HL-60 (cell line): ENCODE measurements around the gene C7orf25.

Experiments used
- DNase-seq, 2 experiments: peaks; one replicate each; pipeline ENCODE4 v3.0.0-alpha.2; 2010 to 2020; ENCODE audit warnings: low read depth in 1 of 2, low spot score in 1 of 2
- H3K27ac ChIP-seq: fragments of 250-450 bp; sonication (Bioruptor Pico); replicated peaks from 2 replicates; pipeline ENCODE4 v1.5.1; 2020; ENCODE audit warnings: mild to moderate bottlenecking, moderate library complexity
- H3K27me3 ChIP-seq: fragments of 250-450 bp; sonication (Bioruptor Pico); 2 replicates; pipeline ENCODE4 v1.5.1; 2021; ENCODE audit warnings: mild to moderate bottlenecking, moderate library complexity; ENCODE audit not compliant: insufficient read depth, poor library complexity, severe bottlenecking
- H3K4me3 ChIP-seq: replicated peaks from 2 replicates; pipeline ENCODE4 v1.5.1; 2011; ENCODE audit warnings: mild to moderate bottlenecking, control low read depth, low read length; ENCODE audit not compliant: insufficient read depth
- CTCF ChIP-seq: IDR thresholded peaks from one replicate; pipeline ENCODE4 v1.5.1; 2011; ENCODE audit warnings: low read length, control low read depth, inconsistent platforms; ENCODE audit not compliant: insufficient read depth
- GABPA ChIP-seq: IDR thresholded peaks from 2 replicates; pipeline ENCODE4 v1.6.1; 2012; ENCODE audit warnings: low read depth
- POLR2AphosphoS5 ChIP-seq: IDR thresholded peaks from 2 replicates; pipeline ENCODE4 v1.6.1; 2012; ENCODE audit warnings: low read depth
- REST ChIP-seq: IDR thresholded peaks from 2 replicates; pipeline ENCODE4 v1.6.1; 2012; ENCODE audit warnings: low read depth; ENCODE audit not compliant: insufficient replicate concordance
- SPI1 ChIP-seq: IDR thresholded peaks from 2 replicates; pipeline ENCODE4 v1.6.1; 2012; ENCODE audit warnings: low read depth, mild to moderate bottlenecking, borderline replicate concordance
- long read RNA-seq: library from polyadenylated mRNA; unstranded; transcript quantifications from one replicate; pipeline ENCODE4 v2.0.0, GENCODE V29; 2020

The C7orf25 gene
- long read RNA-seq, transcript C7orf25-201 (2 exons, 2,451 nt) = major isoform, 36 of 39 reads
- long read RNA-seq, partial matches to known transcripts = 2 of 39 reads
- long read RNA-seq, other reads (novel, unspliced or antisense) = 0 of 39 reads

GRCh38 chr7:42911454-42912447, at the start of gene C7orf25:
Gene C7orf25, minus strand, starts transcription at chr7:42912070. Its CDS starts 1,170 bp downstream, at chr7:42910900.
- H3K4me3 ChIP-seq = peak within 1 kb of the TSS; percentile 67
- H3K27ac ChIP-seq = peak within 1 kb of the TSS; percentile 74
- DNase-seq = peak; percentile 83 to 96
- TF ChIP-seq SPI1 = no peak
- TF ChIP-seq REST = peak; percentile 22
- TF ChIP-seq POLR2AphosphoS5 = peak; percentile 86
- TF ChIP-seq GABPA = peak; percentile 66
- TF ChIP-seq CTCF = no peak
- no peaks in the 10 kb centered on the region for H3K27me3 ChIP-seq

- H3K27me3 ChIP-seq = no peaks in the 10 kb centered on the region
- DNase-seq = no peak
- H3K4me3 ChIP-seq = no peak overlapping the region
- no peak overlapping the region for H3K27ac ChIP-seq
- TF ChIP-seq SPI1 (no peak), POLR2AphosphoS5 (no peak), CTCF (no peak), GABPA (no peak), REST (no peak)
Observed at GRCh38 chr7:42961170-42961569, 49.3 kb upstream of the C7orf25 start.

GRCh38 chr7:42960762-42961161, 48.9 kb upstream of the C7orf25 start:
- no peak overlapping the region for H3K4me3 ChIP-seq
- H3K27ac ChIP-seq = no peak overlapping the region
- DNase-seq = no peak
- TF ChIP-seq SPI1 (no peak), REST (no peak), CTCF (no peak), POLR2AphosphoS5 (no peak)
- no peaks in the 10 kb centered on the region for H3K27me3 ChIP-seq
